ENCODE data around the gene UCHL5.

GRCh38 chr1:192977089-192977706, 82.0 kb downstream of the UCHL5 start:
- TF ChIP-seq, protein P1, sequence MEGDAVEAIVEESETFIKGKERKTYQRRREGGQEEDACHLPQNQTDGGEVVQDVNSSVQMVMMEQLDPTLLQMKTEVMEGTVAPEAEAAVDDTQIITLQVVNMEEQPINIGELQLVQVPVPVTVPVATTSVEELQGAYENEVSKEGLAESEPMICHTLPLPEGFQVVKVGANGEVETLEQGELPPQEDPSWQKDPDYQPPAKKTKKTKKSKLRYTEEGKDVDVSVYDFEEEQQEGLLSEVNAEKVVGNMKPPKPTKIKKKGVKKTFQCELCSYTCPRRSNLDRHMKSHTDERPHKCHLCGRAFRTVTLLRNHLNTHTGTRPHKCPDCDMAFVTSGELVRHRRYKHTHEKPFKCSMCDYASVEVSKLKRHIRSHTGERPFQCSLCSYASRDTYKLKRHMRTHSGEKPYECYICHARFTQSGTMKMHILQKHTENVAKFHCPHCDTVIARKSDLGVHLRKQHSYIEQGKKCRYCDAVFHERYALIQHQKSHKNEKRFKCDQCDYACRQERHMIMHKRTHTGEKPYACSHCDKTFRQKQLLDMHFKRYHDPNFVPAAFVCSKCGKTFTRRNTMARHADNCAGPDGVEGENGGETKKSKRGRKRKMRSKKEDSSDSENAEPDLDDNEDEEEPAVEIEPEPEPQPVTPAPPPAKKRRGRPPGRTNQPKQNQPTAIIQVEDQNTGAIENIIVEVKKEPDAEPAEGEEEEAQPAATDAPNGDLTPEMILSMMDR (IDR thresholded peaks at IDR 0.05) = no peak
- TF ChIP-seq EZH2 (IDR thresholded peaks at IDR 0.05; ENCODE audit: borderline replicate concordance, insufficient read depth, low read depth, low read length, poor library complexity, severe bottlenecking) = no peak
